Measurements from ENCODE around the gene SLC22A4.

Gene SLC22A4

GRCh38 chr5:132342291-132343180 lies 48.3 kb downstream of the SLC22A4 start:
- DNase-seq (ENCODE audit: low read depth in 2 of 2): no peak

DNA sequence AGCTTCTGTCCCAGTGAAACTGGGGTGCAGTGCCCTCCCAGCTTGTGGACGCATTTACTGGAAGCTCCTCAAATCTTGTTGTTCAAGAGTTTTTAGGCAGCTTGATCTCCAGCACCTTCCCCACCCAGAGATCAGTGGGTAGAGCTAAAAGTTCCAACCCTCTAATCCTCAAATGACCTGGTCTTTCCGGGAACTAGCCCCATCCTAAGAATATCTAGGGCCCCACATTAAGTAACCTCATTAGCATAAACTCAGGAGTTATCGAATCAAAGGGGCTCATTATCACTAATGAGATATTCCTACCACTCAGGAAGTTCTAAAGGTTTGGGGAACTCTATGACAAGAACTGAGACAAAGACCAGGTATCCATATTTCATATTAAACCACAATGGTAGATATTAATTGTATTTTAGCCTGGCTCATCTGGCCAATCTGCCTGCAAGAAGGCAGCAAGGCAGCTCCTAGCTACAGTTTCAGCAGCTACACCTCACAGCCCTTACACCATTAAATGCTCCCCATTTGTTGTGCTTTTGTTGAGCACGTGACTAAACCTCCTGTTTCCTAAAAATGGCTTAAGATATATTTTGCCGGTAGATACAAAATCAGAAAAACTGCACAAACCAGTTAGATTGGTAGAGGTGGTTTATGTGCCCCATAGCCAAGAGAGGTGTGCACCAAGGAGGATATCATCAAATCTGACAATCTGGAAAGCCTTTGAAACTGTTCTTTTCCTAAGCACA lies 50.8 kb downstream of the SLC22A4 start:
- DNase-seq (ENCODE audit: low read depth in 2 of 2): no peak

GRCh38 chr5:132353486-132353995 lies 59.3 kb downstream of the SLC22A4 start:
- no peak for DNase-seq (ENCODE audit: low read depth in 2 of 2)

GRCh38 chr5:132354381-132355139 lies 60.4 kb downstream of the SLC22A4 start:
- DNase-seq (ENCODE audit: low read depth in 2 of 2): no peak

- DNase-seq (ENCODE audit: low read depth in 2 of 2): no peak
These were observed 61.1 kb downstream of the SLC22A4 start for GRCh38 chr5:132355140-132355765.

GRCh38 chr5:132358775-132359174 lies 64.6 kb downstream of the SLC22A4 start:
- DNase-seq (ENCODE audit: low read depth in 2 of 2): no peak

DNA sequence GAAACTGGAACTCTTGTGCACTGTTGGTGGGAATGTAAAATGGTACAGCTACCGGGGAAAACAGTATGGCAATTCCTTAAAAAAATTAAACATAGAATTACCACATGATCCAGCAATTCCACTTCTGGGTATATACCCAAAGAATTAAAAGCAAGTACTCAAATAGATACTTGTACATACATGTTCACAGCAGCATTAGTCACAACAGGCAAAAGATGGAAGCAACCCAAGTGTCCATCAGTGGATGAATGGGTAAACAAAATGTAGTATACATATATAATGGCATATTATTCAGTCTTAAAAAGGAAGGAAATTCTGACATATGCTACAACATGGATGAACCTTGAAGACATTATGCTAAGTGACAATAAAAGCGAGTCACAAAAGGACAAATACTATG lies 67.9 kb downstream of the SLC22A4 start:
- DNase-seq (ENCODE audit: low read depth in 2 of 2): no peak

- DNase-seq (ENCODE audit: low read depth in 2 of 2): peak; percentile 39 to 49
These were observed 69.4 kb downstream of the SLC22A4 start for GRCh38 chr5:132363431-132364112.

- peak in 1 of 2 experiments; percentile 22 for DNase-seq (ENCODE audit: low read depth in 2 of 2)
These were observed 70.1 kb downstream of the SLC22A4 start for GRCh38 chr5:132364319-132364718.

GRCh38 chr5:132365213-132365612 lies 71.0 kb downstream of the SLC22A4 start:
- DNase-seq (ENCODE audit: low read depth in 2 of 2): peak in 1 of 2 experiments; percentile 19

- DNase-seq (ENCODE audit: low read depth in 2 of 2): no peak
These were observed 74.0 kb downstream of the SLC22A4 start for GRCh38 chr5:132368186-132368585.

- no peak for DNase-seq (ENCODE audit: low read depth in 2 of 2)
These were observed 74.8 kb downstream of the SLC22A4 start for GRCh38 chr5:132369007-132369473.

- no peak for DNase-seq (ENCODE audit: low read depth in 2 of 2)
These were observed 75.4 kb downstream of the SLC22A4 start, which contains the start of gene SLC22A5 for GRCh38 chr5:132369474-132370180. Gene SLC22A5 (plus strand): TSS chr5:132369710. CDS start chr5:132369973, 263 bp downstream.

DNA sequence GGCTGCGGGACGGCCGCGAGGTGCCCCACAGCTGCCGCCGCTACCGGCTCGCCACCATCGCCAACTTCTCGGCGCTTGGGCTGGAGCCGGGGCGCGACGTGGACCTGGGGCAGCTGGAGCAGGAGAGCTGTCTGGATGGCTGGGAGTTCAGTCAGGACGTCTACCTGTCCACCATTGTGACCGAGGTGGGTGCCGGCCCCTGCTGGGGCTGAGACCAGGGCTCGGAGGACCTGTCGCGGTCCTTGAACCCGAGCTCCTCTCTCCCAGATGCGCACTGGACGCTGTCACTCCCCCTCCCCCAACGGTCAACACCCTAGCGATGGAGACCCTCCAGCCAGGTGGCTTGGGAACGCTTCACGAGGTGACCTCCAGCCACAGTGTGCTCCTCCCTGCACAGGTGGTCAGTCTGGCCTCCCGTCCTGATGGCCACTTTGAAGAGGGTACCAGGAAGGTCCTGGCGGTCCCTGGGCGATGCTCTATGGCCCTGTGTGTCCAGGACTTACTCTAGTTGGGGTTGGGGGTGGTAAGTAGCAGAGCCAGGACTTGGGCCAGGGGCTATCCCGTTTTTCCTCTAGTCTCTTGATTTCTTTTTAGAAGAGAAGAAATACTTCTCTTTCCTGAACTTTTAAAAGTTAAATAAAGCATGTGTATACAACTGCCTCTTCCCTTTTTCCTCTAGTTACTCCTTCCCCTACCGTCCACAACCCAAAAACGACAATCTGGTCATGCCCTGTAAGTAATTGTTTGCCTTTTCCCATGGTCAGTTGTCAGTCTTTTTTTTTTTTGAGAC lies 76.2 kb downstream of the SLC22A4 start:
- DNase-seq (ENCODE audit: low read depth in 2 of 2): no peak

DNA sequence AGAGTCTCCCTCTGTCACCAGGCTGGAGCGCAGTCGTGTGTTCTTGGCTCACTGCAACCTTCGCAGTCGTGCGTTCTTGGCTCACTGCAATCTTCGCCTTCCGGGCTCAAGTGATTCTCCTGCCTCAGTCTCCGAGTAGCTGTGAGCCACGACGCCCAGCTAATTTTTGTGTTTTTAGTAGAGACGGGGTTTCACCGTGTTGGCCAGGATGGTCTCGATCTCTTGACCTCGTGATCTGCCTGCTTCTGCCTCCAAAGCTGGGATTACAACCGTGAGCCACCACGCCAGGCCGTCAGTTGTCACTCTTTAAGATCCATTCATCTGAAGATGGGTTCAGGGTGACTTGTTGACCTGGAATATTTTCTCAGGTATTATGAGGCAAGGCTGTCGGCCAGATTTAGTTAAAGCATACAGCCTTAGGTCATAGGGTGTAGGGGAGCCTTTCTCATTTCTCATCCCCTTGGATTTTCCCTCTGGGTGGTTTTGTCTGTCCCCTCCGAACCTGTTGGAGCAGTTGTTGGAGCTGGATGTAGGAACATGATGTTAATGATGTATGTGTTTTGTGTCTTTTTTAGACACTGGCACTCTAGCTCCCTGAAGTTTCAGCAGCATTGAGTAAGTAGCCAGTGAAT lies 76.9 kb downstream of the SLC22A4 start:
- no peak for DNase-seq (ENCODE audit: low read depth in 2 of 2)

GRCh38 chr5:132371603-132371994 lies 77.4 kb downstream of the SLC22A4 start:
- DNase-seq (ENCODE audit: low read depth in 2 of 2): no peak

GRCh38 chr5:132372127-132372526 lies 77.9 kb downstream of the SLC22A4 start:
- DNase-seq (ENCODE audit: low read depth in 2 of 2): no peak

- no peak for DNase-seq (ENCODE audit: low read depth in 2 of 2)
These were observed 78.3 kb downstream of the SLC22A4 start for GRCh38 chr5:132372542-132372941.

DNA sequence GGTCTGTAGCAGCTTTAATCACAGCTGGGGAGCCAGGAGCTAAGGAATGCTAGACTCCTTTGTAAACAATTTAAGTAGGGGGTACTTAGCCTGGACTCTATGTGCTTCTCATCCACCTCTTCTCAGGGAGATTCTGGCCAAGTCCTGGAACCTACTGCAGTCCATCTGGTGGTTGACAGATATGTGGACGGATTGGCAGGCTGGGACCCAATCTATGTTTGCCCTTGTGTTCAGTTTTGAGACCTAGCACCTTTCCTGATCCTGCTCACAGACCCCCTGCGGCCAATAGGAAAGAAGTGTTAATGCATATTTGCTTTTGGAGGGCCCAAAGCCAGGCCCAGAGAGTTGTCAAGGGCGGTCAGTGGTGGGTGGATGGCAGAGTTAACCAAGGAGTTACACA lies 81.8 kb downstream of the SLC22A4 start:
- DNase-seq (ENCODE audit: low read depth in 2 of 2): no peak
